Immature natural killer cell (primary cell): ENCODE data around the gene NUMBL. TPM values are rescaled to one million over a fixed set of nuclear protein-coding genes. Genes with fewer than 3 reads are reported as not detected.
"Not testable (repeated sequence)": the region's sequence is repeated elsewhere in the genome, so short reads cannot be mapped to it uniquely, and the experiment has no call there.

ENCODE experiments used
- DNase-seq, 3 donors: peaks; one replicate each; pipeline ENCODE4 v3.0.0; 2022; ENCODE audit warnings: mixed read lengths in 1 of 3
- H3K27ac Mint-ChIP-seq, 6 donors: one replicate each; pipeline ENCODE4 v1.8.0; 2020; ENCODE audit warnings: mixed read lengths in 6 of 6, mild to moderate bottlenecking in 5 of 6, inconsistent platforms in 4 of 6, moderate library complexity in 3 of 6
- H3K27me3 Mint-ChIP-seq, 3 donors: one replicate each; pipeline ENCODE4 v1.8.0; 2020 to 2021; ENCODE audit warnings: low read depth in 3 of 3, mild to moderate bottlenecking in 3 of 3, mixed read lengths in 3 of 3, moderate library complexity in 3 of 3, inconsistent platforms in 1 of 3
- H3K36me3 Mint-ChIP-seq, 3 donors: one replicate each; pipeline ENCODE4 v1.8.0; 2020; ENCODE audit warnings: mixed read lengths in 3 of 3, inconsistent platforms in 2 of 3, mild to moderate bottlenecking in 2 of 3
- H3K4me1 Mint-ChIP-seq, 2 donors: one replicate each; pipeline ENCODE4 v1.8.0; 2020; ENCODE audit warnings: inconsistent platforms in 2 of 2, mild to moderate bottlenecking in 2 of 2, mixed read lengths in 2 of 2, moderate library complexity in 1 of 2
- H3K4me3 Mint-ChIP-seq, 5 donors: one replicate each; pipeline ENCODE4 v1.8.0; 2020; ENCODE audit warnings: mild to moderate bottlenecking in 5 of 5, mixed read lengths in 5 of 5, inconsistent platforms in 3 of 5, moderate library complexity in 3 of 5
- H3K9me3 Mint-ChIP-seq, 6 donors: one replicate each; pipeline ENCODE4 v1.8.0; 2020; ENCODE audit warnings: mild to moderate bottlenecking in 6 of 6, mixed read lengths in 6 of 6, inconsistent platforms in 4 of 6, moderate library complexity in 3 of 6
- polyA plus RNA-seq, 3 donors: library from polyadenylated mRNA; unstranded; fragments of 300-500 nt; fragmentation: Illumina TruSeq; gene quantifications; one replicate each; pipeline ENCODE4 v1.2.3, GENCODE V29; 2021

Gene NUMBL
- polyA plus RNA-seq, 3 donors from 2014 or later = 1.3 to 1.7 TPM; not detected in 1

GRCh38 chr19:40638327-40638726 lies 52.1 kb downstream of the NUMBL start:
- H3K4me3 Mint-ChIP-seq = no peak overlapping the region
- no peaks in the 10 kb centered on the region for H3K9me3 Mint-ChIP-seq
- H3K27ac Mint-ChIP-seq = no peak overlapping the region
- H3K27me3 Mint-ChIP-seq = peaks cover 0 to 9% (median 8%) of the 10 kb centered on the region in 3 donors
- H3K36me3 Mint-ChIP-seq = no peaks in the 10 kb centered on the region
- peaks cover 0 to 4% of the 10 kb centered on the region in 2 donors for H3K4me1 Mint-ChIP-seq
- no peak for DNase-seq

DNA sequence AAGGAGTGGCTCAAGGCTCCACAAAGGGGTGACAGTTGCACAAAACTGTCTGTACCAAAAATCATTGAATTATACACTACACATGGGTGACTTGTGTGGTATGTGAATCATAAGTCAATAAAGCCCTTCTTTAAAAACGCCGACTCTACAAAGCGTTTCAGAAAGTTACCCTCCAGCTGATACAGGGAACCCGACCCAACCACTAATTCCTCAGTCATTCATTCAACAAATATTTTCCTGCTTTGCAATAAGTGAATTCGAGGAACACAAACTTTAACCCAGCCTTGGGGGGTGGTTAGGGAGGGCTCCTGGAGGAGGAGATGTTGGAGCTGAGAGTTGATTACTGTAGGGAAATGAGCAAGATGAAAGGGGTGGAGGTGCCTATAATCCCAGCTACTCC lies 57.2 kb downstream of the NUMBL start:
- Mint-ChIP-seq H3K4me1 (peaks cover 0 to 4% of the 10 kb centered on the region in 2 donors), H3K27ac (peak overlapping the region in 1 of 6 donors; percentile 38), H3K4me3 (no peak overlapping the region), H3K36me3 (peaks cover 4 to 5% (median 5%) of the 10 kb centered on the region in 3 donors), H3K9me3 (no peaks in the 10 kb centered on the region), H3K27me3 (peaks cover 0 to 7% (median 7%) of the 10 kb centered on the region in 3 donors)
- no peak for DNase-seq

GRCh38 chr19:40632311-40633036 lies 58.0 kb downstream of the NUMBL start:
- H3K27me3 Mint-ChIP-seq = peaks cover 0 to 7% (median 7%) of the 10 kb centered on the region in 3 donors
- no peak overlapping the region for H3K4me3 Mint-ChIP-seq
- no peak overlapping the region for H3K27ac Mint-ChIP-seq
- no peak for DNase-seq
- H3K4me1 Mint-ChIP-seq = peaks cover 0 to 4% of the 10 kb centered on the region in 2 donors
- peaks cover 4 to 5% (median 5%) of the 10 kb centered on the region in 3 donors for H3K36me3 Mint-ChIP-seq
- H3K9me3 Mint-ChIP-seq = no peaks in the 10 kb centered on the region

DNA sequence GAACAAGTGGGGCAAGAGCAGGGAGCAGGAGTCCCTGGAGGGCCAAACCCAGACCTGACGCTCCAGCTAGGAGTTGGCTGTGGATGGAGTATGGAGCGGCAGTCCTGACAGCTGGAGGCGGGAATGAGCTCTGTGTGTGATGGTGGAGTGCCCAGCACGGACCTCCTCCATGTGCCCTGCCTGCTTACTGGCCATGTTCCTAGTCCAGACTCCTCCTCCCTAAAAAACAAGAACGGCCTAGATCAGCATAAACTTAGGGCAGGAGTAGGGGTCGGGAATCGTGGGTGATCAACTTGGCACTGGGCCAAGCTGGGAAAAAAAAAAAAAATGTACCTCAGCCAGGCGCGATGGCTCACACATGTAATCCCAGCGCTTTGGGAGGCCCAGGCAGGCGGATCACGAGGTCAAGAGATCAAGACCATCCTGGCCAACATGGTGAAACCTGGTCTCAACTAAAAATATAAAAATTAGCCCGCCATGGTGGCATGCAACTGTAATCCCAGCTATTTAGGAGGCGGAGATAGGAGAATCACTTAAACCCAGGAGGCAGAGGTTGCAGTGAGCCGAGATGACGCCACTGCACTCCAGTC lies 59.8 kb downstream of the NUMBL start:
- H3K9me3 Mint-ChIP-seq = no peaks in the 10 kb centered on the region
- H3K4me1 Mint-ChIP-seq = peaks cover 6 to 9% of the 10 kb centered on the region in 2 donors
- H3K4me3 Mint-ChIP-seq = no peak overlapping the region
- H3K27ac Mint-ChIP-seq = peak overlapping the region in 1 of 6 donors; percentile 11
- no peak for DNase-seq
- H3K27me3 Mint-ChIP-seq = peaks cover 0 to 7% (median 6%) of the 10 kb centered on the region in 3 donors
- H3K36me3 Mint-ChIP-seq = peaks cover 4 to 11% (median 5%) of the 10 kb centered on the region in 3 donors

GRCh38 chr19:40629346-40629745 lies 61.1 kb downstream of the NUMBL start:
- DNase-seq = no peak
- Mint-ChIP-seq H3K27ac (peak overlapping the region in 1 of 6 donors; percentile 5), H3K9me3 (no peaks in the 10 kb centered on the region)

GRCh38 chr19:40627486-40628279 lies 62.8 kb downstream of the NUMBL start:
- peaks cover 9 to 16% (median 16%) of the 10 kb centered on the region in 3 donors for H3K36me3 Mint-ChIP-seq
- peaks cover 0 to 2% (median 0%) of the 10 kb centered on the region in 3 donors for H3K27me3 Mint-ChIP-seq
- no peak for DNase-seq
- no peak overlapping the region for H3K27ac Mint-ChIP-seq
- H3K4me1 Mint-ChIP-seq = peaks cover 9 to 10% of the 10 kb centered on the region in 2 donors
- H3K9me3 Mint-ChIP-seq = no peaks in the 10 kb centered on the region
- no peak overlapping the region for H3K4me3 Mint-ChIP-seq

More at GRCh38 chr19:40629346-40629745, 61.1 kb downstream of the NUMBL start:
- H3K4me1 Mint-ChIP-seq = peaks cover 10% of the 10 kb centered on the region in 2 donors
- no peak overlapping the region for H3K4me3 Mint-ChIP-seq
- peaks cover 9 to 16% (median 12%) of the 10 kb centered on the region in 3 donors for H3K36me3 Mint-ChIP-seq
- peaks cover 0 to 2% (median under 1%) of the 10 kb centered on the region in 3 donors for H3K27me3 Mint-ChIP-seq

DNA sequence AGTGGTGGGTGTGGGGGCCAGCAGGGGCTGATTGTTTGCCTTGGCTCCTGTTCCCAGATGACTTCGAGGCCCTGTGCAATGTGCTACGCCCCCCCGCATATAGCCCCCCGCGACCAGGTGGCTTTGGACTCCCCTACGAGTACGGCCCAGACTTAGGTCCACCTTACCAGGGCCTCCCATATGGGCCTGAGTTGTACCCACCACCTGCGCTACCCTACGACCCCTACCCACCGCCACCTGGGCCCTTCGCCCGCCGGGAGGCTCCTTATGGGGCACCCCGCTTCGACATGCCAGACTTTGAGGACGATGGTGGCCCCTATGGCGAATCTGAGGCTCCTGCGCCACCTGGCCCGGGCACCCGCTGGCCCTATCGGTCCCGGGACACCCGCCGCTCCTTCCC lies 63.5 kb downstream of the NUMBL start:
- no peak overlapping the region for H3K27ac Mint-ChIP-seq
- DNase-seq = no peak
- peaks cover 9 to 18% (median 16%) of the 10 kb centered on the region in 3 donors for H3K36me3 Mint-ChIP-seq
- no peak overlapping the region for H3K4me3 Mint-ChIP-seq
- no peaks in the 10 kb centered on the region for H3K9me3 Mint-ChIP-seq
- peaks cover 0 to 2% (median 0%) of the 10 kb centered on the region in 3 donors for H3K27me3 Mint-ChIP-seq
- H3K4me1 Mint-ChIP-seq = peaks cover 9 to 10% of the 10 kb centered on the region in 2 donors

DNA sequence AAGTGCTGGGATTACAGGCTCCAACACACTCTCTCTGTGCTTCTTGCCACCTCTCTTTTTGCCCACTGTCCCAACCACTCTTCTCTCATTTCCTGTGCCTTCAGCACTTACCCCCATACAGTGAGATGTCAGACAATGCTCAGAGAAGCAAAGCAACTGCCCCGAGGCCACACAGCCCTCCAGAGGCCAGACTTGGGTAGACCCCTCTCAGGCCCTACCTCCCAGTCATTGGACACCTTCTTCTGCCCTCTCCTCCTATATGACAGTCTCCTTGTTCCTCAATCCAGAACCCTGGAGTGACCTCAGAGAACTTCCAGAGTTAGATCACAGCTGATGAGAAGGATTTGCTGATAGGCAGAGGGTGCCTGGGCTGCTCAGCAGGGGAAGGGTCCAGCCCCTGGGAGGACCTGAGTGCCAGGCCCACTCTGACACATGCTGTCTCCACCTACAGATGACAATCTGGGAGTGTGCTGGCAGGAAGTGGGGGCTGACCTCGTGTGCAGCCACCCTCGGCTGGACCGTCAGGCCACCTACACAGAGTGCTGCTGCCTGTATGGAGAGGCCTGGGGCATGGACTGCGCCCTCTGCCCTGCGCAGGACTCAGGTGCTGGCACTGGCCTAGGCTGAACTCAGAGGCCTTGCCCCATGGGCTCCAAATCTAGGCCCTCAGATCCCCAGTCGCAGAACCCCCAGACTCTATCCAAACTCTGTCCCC lies 64.9 kb downstream of the NUMBL start:
- peaks cover 14 to 23% (median 19%) of the 10 kb centered on the region in 3 donors for H3K36me3 Mint-ChIP-seq
- no peak for DNase-seq
- no peaks in the 10 kb centered on the region for H3K9me3 Mint-ChIP-seq
- H3K4me1 Mint-ChIP-seq = peaks cover 9 to 10% of the 10 kb centered on the region in 2 donors
- no peak overlapping the region for H3K4me3 Mint-ChIP-seq
- H3K27me3 Mint-ChIP-seq = peaks cover 0 to 2% (median 0%) of the 10 kb centered on the region in 3 donors
- peak overlapping the region; percentile 9 to 51 (median 35) for H3K27ac Mint-ChIP-seq

GRCh38 chr19:40624369-40625153 lies 65.9 kb downstream of the NUMBL start:
- not testable (repeated sequence) for H3K27me3 Mint-ChIP-seq, H3K4me3 Mint-ChIP-seq, DNase-seq, H3K4me1 Mint-ChIP-seq, H3K9me3 Mint-ChIP-seq, H3K27ac Mint-ChIP-seq
- peaks cover 14 to 24% (median 20%) of the 10 kb centered on the region in 3 donors for H3K36me3 Mint-ChIP-seq

- Mint-ChIP-seq H3K27ac (no peak overlapping the region), H3K27me3 (peaks cover 0 to 3% (median 0%) of the 10 kb centered on the region in 3 donors), H3K4me1 (peaks cover 9 to 10% of the 10 kb centered on the region in 2 donors), H3K36me3 (peaks cover 17 to 27% (median 24%) of the 10 kb centered on the region in 3 donors), H3K9me3 (no peaks in the 10 kb centered on the region), H3K4me3 (no peak overlapping the region)
- no peak for DNase-seq
Observed at GRCh38 chr19:40623403-40624251, 66.8 kb downstream of the NUMBL start.

GRCh38 chr19:40622773-40623075 lies 67.7 kb downstream of the NUMBL start:
- no peaks in the 10 kb centered on the region for H3K9me3 Mint-ChIP-seq
- H3K27me3 Mint-ChIP-seq = peaks cover 0 to 3% (median 0%) of the 10 kb centered on the region in 3 donors
- no peak overlapping the region for H3K4me3 Mint-ChIP-seq
- H3K4me1 Mint-ChIP-seq = peaks cover 9 to 10% of the 10 kb centered on the region in 2 donors
- H3K27ac Mint-ChIP-seq = no peak overlapping the region
- no peak for DNase-seq
- H3K36me3 Mint-ChIP-seq = peaks cover 17 to 30% (median 27%) of the 10 kb centered on the region in 3 donors
